GM18909 (cell line): ENCODE results near the gene TCF4.

Source experiments
- ATAC-seq: cut with Tn5 transposase; IDR thresholded peaks from one replicate; pipeline ENCODE4 v1.9.1; 2021; ENCODE audit warnings: mild to moderate bottlenecking; ENCODE audit not compliant: unreplicated experiment, poor library complexity

The TCF4 gene

GRCh38 chr18:55369346-55369745, 218.6 kb downstream of the TCF4 start:
- no peak for ATAC-seq

GRCh38 chr18:55365342-55365741, 222.7 kb downstream of the TCF4 start:
- ATAC-seq, result no peak

DNA sequence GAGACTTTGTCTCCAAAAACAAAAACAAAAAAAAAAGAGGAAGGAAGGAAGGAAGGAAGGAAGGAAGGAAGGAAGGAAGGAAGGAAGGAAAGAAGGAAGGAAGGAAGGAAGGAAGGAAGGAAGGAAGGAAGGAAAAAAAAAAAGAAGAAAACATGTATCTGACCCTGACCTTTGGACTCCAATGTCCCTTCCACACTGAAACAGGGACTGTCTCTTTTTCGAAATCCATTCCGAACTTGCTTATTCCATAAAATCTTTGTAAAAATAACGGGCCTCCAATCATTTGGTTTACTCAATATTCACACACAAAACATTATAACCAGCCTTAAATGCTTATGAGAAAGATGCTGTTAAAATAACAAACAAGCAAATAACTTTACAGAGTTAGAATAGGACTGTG, 225.7 kb downstream of the TCF4 start:
- no peak for ATAC-seq

- ATAC-seq, result no peak
Observed at GRCh38 chr18:55361492-55362250, 226.3 kb downstream of the TCF4 start.

GRCh38 chr18:55360061-55360460, 227.9 kb downstream of the TCF4 start:
- no peak for ATAC-seq

GRCh38 chr18:55356815-55357214, 231.2 kb downstream of the TCF4 start:
- no peak for ATAC-seq

GRCh38 chr18:55355223-55355622, 232.8 kb downstream of the TCF4 start:
- ATAC-seq, result no peak

- no peak for ATAC-seq
Observed at GRCh38 chr18:55354795-55355194, 233.2 kb downstream of the TCF4 start.

- ATAC-seq, result no peak
Observed at GRCh38 chr18:55353806-55354205, 234.2 kb downstream of the TCF4 start.

GRCh38 chr18:55353391-55353790, 234.6 kb downstream of the TCF4 start:
- ATAC-seq, result no peak

- ATAC-seq, result peak; percentile 43
Observed at GRCh38 chr18:55351980-55352714, 235.8 kb downstream of the TCF4 start.

DNA sequence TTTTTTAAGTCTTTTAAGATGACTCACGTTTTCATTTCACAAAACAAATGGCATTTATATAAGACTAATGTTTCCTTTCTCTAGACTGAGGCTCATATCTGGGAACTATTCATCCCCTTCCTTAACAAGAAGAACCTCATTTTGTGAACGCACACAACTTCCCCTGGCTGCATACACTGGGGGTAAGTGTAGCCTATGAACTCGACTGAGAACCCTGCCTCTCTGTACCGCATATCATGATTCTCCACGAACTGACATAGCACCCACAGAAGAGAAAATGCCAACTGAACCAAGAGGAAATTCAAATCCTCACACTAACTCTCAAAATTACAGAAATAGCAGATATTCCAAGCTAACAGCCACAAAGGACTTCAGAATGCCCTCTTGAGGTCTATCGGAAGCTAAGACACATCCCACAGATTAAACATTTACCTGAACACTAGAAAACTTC, 236.7 kb downstream of the TCF4 start:
- no peak for ATAC-seq

GRCh38 chr18:55349685-55350084, 238.3 kb downstream of the TCF4 start:
- no peak for ATAC-seq

- no peak for ATAC-seq
Observed at GRCh38 chr18:55346961-55347740, 240.8 kb downstream of the TCF4 start.

DNA sequence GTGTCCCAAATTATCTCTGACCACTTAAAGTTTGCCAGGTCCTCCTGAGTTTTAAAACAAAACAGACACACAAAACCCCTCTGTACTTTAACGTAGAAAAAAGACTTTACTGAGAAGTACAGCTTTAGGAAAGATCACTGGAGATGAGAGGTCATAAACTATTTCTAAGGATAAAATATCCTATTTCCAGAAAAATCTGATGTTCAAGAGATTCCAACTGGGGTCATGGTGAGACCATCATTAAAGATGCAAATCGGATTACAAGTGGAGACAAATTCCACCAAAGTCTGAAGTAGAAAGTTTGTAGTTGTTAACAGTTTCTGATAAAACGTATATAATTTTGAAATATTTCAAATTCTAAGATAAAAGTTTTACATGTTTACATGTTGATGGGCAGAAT, 241.6 kb downstream of the TCF4 start:
- no peak for ATAC-seq

- no peak for ATAC-seq
Observed at GRCh38 chr18:55345103-55345950, 242.7 kb downstream of the TCF4 start.

DNA sequence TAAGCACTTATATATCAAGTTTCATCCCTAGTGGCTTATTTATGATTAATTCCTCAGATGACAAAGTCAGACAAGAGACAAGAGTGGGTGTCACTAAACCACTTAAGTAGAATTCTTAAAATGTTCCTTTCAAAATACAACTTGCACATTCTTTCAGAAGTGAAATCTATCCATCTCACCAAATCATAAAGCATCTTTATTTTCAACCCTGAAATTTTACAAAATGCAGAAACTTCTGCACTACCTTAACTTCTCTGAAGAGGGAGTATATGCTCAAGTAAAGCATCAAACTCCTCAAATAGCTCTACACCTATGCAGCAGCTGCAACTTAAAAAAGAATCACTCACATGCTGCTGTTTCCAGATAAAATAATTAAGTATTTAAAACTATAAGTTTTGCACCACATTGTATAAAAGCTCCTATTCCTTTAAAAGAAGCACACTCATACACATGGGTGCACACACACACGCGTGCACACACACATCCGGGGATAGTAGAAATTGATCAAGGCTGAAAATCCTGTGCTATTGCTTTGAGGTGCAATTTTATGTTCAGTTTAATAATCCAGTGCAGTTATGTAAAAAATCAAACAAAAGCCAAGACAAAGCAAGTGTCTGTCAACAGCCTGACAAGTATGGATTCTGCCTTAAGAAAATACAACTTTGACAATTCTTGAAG, 244.5 kb downstream of the TCF4 start:
- peak; percentile 72 for ATAC-seq

GRCh38 chr18:55340998-55341397, 247.0 kb downstream of the TCF4 start:
- ATAC-seq, result no peak

DNA sequence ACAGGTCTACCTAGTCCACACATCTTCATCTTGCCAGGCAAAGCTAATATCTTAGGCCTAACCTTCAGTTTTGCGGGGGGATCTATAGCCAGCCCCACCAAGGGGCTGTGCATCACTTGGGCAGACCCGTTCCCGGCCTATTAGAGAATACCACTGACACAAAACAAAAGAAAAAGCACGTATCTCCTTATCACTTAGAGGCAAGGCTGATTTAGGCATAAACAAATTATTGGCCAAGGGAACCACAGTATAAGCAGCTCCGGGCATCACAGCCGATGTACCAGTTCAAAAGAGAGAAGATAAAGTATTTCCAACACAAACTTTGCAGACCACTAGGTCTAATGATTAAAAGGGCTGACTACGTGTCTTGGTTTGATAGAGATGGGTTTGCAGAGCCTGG, 248.0 kb downstream of the TCF4 start:
- ATAC-seq, result no peak
